Muscle of arm (tissue), 14 donors: Measurements from ENCODE around the gene SPATA31E1. TPM values are rescaled to one million over a fixed set of nuclear protein-coding genes. Genes with fewer than 3 reads are reported as not detected.
"Not testable (repeated sequence)": the region's sequence is repeated elsewhere in the genome, so short reads cannot be mapped to it uniquely, and the experiment has no call there.

Experiments used
- DNase-seq: peaks from one replicate; pipeline ENCODE4 v3.0.0-alpha.2; 2013
- long read RNA-seq, 11 donors: transcript quantifications; one replicate each; lab custom pipeline, GENCODE V29; 2026
- polyA plus RNA-seq, 12 donors: library from polyadenylated mRNA; unstranded; fragments of 120-200 nt; gene quantifications; one replicate each; pipeline ENCODE4 v1.2.1, GENCODE V29; 2013; ENCODE audit not compliant: insufficient read length in 12 of 12

SPATA31E1 gene
- under 1 TPM in 1 of 12 donors, not detected in 11; 0.06 TPM for polyA plus RNA-seq
- long read RNA-seq, donor 1 = 0 reads
- long read RNA-seq, donor 2 = 0 reads
- long read RNA-seq, donor 3 = 0 reads
- long read RNA-seq, donor 4 = 0 reads
- long read RNA-seq, donor 5 = 0 reads
- long read RNA-seq, donor 6 = 0 reads
- long read RNA-seq, donor 7 = 0 reads
- long read RNA-seq, donor 8 = 0 reads
- long read RNA-seq, donor 9 = 0 reads
- long read RNA-seq, donor 10 = 0 reads
- long read RNA-seq, donor 11 = 0 reads

DNA sequence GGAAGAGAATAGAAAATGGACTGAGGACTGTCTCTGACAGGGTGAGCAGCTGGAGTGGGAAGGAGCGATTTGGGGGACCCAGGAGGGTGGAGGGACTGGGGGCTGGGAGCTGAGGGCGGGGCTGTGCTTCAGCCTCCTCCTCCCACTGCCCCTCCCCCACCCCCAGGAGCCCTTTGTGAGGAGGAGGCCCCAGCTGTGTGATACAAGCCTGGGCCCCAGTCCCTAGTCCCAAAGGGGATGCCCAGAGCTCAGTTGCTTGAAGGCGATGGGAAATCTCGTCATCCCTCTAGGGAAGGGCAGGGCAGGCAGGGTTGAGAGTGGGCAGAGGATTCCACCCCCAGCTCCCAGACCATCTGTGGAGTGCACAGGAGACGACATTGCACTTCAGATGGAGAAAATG is at the start of gene SPATA31E1:
Gene SPATA31E1 (plus strand): TSS at position 251 of the 400 bp plus-strand sequence. CDS start 15 bp downstream, at position 266.
- no peak for DNase-seq

DNA sequence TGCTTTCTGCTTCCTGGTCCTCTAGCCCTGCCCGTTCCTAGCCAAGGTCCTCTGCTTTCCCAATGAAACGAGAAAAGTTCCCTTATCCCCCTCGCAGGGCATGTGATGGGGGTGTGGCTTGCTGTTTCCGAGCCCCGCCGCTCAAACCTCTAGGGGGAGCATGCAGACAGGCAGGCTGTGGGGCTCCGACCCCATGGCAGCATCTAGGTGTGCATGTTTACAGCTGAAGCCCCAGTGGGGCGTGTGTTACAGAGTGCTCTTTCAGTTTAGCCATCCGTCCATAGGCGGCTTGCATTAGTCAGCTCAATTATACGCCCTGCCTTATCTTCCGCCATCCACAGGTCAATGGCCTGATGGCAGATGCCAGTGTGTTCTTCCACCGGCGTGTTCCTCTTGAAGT is 48.3 kb upstream of the SPATA31E1 start:
- no peak for DNase-seq

DNA sequence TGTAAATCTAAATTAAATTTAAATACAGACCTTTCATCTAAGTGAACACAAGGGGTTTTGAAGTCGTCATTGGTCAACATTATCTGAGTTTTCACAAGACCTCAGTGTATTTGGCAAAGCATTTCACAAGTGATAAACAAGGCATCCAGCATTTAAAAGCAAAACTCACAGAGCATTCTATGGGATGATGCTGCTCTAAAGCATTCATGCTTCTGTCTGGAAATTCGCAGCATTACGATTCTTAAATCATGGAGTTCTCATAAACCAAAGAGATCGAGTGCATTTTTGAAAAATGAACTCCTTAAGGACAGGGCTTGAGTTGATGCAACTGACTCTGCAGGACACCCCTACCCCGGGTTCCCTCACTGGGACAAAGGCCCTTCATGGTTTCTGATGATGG is 46.1 kb upstream of the SPATA31E1 start:
- DNase-seq = no peak

DNA sequence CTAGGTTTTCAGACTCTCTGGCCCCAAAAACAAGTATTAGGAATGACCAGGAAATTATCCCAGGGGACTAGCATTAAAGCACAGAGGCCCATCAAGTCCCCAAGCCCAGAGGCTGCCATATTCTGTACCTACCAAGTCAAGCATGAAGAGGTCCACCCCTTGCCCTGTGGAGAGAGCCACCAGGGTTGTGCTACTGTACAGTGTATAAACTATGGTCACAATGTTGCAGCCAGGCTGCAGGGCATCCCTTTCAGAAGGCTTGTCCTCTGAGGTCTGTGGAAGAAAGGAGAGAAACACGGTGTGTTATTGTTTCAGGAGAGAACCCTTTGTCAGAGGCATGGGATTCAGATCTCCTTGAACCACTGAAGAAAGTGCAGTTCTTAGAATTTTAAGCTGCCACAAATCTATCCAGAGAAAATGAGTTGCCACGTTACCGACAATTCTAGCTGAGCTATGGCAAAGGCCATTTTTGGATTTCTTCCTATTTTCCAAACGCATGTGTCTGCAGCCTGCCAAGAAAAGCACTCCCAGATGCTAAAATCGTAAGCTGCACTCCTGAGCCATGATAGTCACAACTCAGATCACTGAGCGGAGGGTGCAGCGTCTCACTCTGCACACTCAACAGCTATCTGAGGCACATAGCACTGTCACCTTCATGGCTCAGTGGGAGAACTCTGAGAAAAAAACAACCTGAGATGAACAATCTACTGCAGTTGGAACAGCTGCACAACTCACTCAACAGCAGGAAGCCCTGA is 45.5 kb upstream of the SPATA31E1 start:
- DNase-seq = peak; percentile 75

DNA sequence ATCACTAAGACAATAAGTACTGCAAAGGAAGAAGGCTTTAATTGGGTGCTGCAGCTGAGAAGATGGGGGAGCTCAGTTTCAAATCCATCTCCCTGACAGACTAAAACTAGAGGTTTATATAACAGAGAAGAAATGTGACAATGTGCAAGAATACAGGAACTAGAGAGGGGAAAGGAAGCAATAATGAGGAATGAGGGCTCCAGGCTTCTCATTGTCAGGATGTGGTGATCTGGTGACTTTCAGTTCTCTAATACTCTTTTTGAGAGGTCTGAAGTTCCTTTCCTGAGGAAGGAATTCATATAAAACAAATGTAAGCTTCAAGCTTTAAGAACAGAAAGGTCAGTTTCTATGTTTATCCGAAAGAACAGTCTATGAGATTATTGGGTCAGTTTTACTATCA is 42.5 kb upstream of the SPATA31E1 start:
- no peak for DNase-seq

DNA sequence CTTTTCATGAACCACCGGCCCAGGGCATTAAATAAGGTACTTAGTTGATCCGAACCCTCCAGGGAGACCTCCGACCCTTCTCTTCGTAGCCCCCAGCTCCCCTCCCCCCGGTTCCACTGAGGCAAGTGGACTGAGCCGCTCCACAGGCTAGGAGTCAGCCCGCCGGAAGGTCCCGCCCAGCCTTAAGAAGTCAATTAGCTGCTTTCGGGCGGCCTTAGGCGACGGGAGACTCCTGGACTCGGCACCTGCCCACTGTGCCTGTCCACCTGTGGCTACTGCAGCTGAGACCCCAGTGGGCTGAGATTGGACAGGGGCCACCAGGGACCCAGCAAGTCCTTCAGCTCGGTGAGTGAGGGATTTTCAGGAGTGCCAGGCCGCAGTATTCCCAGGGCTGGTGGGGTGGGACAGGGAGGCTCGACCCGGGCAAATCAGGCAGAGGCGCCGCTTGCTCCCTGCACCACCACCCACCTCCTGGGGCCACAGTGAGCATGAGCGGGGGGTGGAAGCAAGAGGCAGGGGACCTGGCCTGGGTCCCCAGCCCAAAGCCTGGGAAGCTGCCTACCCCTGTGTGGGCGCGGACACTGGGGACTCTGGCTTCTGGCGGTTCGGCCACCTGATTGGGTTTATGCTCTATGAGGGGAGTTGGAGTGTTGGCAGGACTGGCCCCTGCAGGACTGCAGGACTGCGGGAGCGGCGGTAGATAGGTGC is 39.6 kb upstream of the SPATA31E1 start:
- no peak for DNase-seq

DNA sequence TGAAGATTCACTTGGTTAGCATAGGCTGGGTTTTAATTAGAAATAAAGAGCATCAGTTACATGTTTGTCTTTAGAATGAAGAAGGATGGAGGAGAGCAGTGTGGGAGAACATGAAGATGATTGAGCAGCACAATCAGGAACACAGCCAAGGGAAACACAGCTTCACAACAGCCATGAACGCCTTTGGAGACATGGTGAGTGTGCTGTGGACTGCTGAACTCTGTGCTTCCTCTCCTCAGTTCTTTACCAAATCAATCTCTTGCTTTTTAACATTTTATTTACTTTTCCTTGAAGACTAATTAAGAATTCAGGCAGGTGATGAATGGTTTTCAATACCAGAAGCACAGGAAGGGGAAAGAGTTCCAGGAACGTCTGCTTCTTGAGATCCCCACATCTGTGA is 38.2 kb upstream of the SPATA31E1 start:
- no peak for DNase-seq

DNA sequence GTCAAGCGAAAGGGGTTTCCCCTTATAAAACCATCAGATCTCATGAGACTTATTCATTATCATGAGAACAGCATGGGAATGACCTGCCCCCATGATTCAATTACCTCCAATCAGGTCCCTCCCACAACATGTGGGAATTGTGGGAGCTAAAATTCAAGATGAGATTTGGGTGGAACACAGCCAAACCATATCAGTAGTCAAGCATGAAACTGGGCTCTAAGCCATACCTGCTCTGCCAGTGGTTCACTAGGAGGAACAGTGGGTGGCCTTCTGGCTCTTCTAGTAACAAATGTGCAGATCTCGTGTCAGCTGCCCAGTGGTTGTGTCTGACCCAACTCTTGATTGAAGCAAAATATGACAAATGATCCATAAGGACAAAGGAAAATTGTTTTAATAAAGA is 34.9 kb upstream of the SPATA31E1 start:
- not testable (repeated sequence) for DNase-seq

DNA sequence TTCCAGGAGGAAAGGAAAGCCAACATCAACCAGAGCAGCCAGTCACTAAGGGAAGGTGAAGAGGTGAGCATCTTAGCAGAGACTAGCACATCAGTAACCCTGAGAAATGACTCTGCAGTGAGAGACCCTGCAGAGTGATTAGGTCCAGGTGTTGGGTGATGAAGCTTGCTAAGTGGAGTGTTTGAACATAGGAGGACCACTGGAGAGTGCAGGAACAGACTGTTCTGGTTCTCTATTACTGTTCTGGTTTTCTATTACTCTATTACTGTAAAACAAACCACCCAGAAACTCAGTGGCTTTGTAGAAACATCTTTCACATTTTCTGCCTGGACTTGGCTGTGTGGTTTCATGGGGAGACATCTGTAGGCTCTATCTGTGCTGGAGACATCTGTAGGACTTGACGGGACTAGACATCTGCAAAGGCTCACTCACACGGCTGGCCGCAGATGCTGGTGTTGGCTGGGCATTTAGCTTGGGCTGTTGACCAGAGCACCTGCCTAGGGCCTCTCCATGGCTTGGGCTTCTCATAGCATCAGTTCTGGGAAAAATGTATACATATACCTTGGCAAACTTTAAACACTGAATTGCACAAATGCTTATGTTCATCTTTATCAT is 33.4 kb upstream of the SPATA31E1 start:
- DNase-seq = peak; percentile 11

DNA sequence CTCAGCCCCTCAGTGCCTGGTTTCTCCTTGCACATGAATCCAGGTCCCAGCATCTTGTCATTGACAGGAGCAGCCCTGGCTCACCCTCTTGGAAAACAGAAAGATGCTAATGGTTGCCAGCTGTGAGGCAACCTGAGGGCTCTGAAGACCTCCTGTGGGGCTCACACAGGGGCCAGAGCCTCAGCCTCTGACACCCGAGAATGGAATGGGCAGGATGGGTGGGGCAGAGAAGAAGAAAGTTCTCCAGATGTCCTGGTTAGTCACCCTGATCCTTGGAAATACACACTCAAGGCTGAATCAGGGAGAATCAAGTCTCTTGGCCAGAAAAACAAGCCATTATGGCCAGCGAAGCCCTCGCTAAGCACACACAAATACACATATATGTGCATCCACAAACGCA is 32.3 kb upstream of the SPATA31E1 start:
- DNase-seq = no peak

DNA sequence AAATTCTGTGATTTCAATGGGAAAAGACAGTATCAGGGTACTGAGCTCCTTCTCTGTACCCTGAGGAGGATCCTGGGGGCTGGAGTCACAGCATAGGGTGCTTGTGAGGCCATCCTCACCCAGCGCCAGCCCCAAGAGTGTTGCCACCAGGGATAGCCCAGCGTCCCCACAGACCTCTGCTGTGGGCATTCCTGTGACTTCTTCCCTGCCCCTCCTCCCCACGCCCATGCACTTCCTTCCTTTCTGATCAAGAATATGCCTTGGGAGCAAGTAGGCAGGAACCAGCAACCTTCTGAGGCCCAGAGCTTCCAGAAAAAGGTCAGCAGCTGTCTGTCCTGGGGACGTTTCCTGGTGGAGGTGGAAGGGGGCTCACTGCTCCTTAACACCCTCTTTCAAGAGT is 31.5 kb upstream of the SPATA31E1 start:
- DNase-seq = not testable (repeated sequence)

DNA sequence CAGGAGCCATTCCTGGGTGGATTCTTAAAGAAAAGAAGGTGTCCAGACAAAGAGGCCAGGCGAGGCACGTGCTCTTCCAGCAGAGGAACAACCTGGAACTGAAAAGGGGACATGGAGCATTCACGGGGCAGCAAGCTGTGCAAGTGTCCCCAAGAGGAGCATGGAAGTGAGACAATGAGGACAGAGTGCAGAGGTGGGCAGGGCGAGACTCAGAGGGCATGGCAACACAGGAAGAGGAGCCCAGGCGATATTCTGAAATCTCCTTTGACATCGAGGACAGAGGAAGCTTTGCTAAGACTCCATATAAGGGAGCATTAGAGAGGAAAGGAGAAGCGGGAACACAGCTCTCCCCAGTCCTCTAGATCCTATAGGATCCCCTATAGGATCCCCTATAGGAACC is 29.4 kb upstream of the SPATA31E1 start:
- DNase-seq = no peak

DNA sequence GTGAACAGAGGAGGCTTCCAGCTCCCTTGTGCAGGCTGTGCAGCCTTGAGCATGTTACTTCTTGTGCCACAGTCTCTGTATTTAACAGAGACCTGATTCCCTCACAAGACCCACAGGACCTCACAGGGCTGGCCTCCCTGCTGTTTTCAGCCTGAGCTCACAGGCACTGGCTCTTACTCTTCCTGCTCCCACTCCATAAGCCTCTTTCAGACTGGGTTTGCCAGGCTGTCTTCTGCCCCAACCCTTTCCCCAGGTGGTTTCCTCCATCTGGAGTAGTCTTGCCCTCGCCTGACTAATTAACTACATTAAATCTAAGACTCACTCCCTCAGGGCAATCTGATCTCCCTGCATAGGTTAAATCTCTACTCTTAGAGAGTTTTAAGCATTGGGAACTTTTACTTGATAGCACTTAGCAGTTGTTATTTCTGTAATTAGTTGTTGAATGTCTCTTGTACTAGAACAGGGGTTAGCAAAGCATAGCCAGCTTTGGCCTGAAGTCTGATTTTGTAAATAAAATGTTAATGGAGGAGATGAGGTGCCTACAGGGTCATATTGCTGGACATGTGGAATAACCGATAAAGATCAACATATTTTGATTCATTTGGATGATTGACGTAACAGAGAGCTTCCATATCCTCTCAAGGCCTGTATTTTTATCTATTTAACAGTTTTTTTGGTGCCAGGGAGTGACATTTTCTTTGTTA is 28.6 kb upstream of the SPATA31E1 start:
- no peak for DNase-seq

DNA sequence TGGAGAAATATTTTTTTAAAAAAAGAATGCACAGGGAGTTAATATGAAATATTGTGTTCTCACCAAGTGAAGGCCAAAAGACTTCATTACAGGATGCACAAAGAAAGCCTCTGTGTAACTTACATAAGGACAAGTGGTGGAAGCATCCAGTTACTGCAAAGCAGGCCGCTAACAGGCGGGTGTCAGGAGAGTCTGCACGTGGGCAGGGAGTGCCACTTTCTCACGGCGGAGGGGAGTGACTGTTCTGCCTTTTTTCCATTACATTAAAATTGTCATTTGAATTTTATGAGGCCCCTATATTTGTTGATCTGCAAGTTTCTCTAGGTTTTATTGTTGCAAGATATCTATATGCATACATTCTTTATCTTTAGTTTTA is 28.1 kb upstream of the SPATA31E1 start:
- no peak for DNase-seq

DNA sequence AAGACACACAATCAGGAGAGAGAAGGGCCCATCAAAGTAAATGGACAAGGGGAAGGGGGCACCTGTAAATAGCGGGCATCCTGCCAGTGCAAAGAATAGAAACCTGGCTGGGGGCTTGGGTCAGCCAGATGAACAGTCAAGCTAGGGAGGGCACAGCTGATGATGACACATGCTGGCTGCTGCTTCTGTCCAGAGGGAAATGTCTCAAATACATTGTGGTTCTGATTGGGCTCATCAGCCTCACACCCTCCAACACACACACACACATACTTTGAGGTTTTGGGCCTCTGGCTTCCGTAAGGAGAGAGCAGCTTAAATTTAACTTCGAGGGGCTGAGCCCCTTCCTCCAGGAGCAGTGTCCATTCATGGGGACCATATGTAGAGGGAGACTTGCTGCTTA is 27.6 kb upstream of the SPATA31E1 start:
- DNase-seq = no peak

DNA sequence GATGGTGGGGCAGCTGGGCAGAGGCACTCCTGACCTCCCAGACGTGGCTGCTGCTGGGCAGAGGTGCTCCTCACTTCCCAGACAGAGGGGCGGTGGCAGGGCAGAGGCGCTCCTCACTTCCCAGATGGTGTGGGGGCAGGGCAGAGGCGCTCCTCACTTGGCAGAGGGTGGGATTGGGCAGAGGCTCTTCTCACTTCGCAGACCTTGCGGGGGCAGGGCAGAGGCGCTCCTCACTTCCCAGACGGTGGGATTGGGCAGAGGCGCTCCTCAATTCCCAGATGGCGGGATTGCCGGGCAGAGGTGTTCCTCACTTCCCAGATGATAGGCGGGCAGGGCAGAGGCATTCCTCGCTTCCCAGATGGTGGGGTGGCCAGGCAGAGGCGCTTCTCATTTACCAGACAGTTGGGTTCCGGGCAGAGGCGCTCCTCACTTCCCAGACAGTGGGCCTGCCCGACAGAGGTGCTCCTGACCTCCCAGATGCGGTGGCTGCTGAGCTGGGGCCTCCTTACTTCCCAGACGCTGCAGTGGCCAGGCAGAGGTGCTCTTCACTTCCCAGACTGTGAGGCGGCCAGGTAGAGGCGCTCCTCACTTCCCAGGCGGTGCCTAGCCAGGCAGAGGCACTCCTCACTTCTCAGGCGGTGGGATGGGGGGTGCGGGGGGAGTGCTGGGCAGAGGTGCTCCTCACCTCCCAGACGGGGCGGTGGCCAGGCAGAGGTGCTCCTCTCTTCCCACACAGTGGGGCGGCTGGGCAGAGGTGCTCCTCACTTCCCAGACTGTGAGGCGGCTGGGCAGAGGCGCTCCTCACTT is 25.3 kb upstream of the SPATA31E1 start:
- DNase-seq = no peak

DNA sequence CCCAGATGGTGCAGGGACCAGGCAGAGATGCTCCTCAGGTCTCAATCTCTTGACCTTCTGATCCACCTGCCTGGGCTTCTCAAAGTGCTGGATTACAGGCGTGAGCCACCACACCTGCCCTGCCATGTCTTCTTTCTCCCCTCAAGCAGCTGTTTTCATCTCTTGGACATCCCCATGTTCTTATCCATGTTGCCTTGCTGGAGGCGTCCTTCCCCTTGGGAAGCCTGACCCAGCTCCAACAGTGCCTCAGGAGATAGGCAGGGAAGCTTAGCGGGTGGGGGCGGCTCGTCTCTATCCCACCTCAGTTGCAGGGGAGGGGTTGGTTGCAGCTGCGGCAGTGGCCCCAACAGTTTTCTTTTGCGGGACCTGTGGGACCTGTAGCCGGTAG is 24.7 kb upstream of the SPATA31E1 start:
- no peak for DNase-seq

DNA sequence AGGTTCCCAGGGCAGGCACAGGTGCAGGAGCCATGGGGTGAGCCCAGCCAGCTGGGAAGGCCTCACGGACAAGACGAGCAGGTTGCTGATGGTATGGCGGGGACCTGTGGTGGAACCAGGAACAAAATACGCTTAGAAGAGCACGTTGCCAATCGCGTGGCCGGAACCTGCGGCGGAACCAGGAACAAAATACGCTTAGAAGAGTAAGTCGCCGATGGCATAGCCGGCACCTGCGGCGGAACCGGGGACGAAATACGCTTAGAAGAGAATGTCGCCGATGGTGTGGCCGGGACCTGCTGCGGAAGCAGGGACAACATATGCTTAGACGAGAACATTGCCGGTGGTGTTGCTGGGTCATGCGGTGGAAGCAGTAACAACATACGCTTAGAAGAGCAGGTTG is 23.5 kb upstream of the SPATA31E1 start:
- no peak for DNase-seq

DNA sequence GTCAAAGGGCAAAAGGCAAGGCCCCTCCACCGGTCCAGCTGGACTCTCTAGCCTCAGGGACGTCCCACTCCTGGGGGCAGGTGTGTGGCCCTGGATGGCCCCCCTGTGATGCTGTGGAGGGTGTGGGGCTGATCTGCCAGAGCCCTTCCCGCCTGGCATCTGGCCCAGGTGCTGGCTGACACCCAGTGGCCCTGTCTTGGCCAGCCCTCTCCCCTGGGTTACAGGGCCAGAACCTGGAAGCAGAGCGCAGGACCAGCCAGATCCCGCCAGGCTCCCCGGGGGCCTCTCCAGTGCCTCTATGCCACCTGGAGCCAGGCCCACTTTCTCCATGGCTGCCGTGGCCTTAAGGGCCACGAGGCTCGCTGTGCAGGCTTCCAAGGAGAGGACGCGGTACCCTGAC is 22.9 kb upstream of the SPATA31E1 start:
- DNase-seq = no peak

DNA sequence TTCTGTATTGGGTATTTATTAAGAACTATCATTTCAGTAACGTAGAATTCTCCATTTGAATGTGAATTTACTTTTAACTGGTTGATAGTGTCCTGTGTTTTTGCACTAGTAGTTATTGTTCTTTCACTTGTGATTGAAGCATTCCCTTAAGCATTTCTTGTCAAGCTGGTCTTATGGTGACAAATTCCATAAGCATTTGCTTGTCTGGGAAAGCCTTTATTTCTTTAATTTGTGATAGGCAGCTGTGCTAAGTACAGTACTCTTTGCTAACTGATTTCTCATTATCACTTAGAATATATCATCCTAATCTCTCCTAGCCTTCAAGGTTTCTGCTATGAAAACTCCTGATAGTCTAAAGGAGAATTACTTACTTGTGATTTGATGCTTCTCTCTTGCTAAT is 21.3 kb upstream of the SPATA31E1 start:
- DNase-seq = no peak
